Liver (tissue), 9 donors: ENCODE results near the gene CDH24. TPM values are rescaled to one million over a fixed set of nuclear protein-coding genes. Genes with fewer than 3 reads are reported as not detected.
A peak's percentile ranks its signal among the peaks of the same experiment; 100 is the strongest.

Experiments
- DNase-seq: peaks from one replicate; pipeline ENCODE4 v3.0.0-alpha.2; 2017; ENCODE audit warnings: low spot score
- H3K27ac ChIP-seq, 2 donors: one replicate each; pipeline ENCODE4 v1.7.0; 2013; ENCODE audit warnings: inconsistent platforms in 2 of 2, low read length in 2 of 2, control low read depth in 1 of 2, low read depth in 1 of 2, mild to moderate bottlenecking in 1 of 2
- H3K27me3 ChIP-seq, 4 donors: one replicate each; pipeline versions ENCODE4 v1.6.1 to v1.7.0; 2013; ENCODE audit warnings: low read length in 3 of 4, inconsistent platforms in 1 of 4, mild to moderate bottlenecking in 1 of 4, moderate library complexity in 1 of 4; ENCODE audit not compliant: control insufficient read depth in 4 of 4, insufficient read depth in 4 of 4
- H3K36me3 ChIP-seq, 4 donors: one replicate each; pipeline versions ENCODE4 v1.6.1 to v1.7.0; 2013; ENCODE audit warnings: low read length in 3 of 4, mild to moderate bottlenecking in 3 of 4, low read depth in 1 of 4, moderate library complexity in 1 of 4; ENCODE audit not compliant: control insufficient read depth in 4 of 4, insufficient read depth in 3 of 4
- H3K4me1 ChIP-seq, 4 donors: one replicate each; pipeline versions ENCODE4 v1.6.1 to v1.7.0; 2013; ENCODE audit warnings: low read length in 3 of 4, mild to moderate bottlenecking in 3 of 4, moderate library complexity in 1 of 4; ENCODE audit not compliant: control insufficient read depth in 4 of 4, insufficient read depth in 4 of 4
- H3K4me3 ChIP-seq, 3 donors: one replicate each; pipeline versions ENCODE4 v1.6.1 to v1.7.0; 2013; ENCODE audit warnings: low read length in 3 of 3, control low read depth in 1 of 3, low read depth in 1 of 3, mild to moderate bottlenecking in 1 of 3
- H3K9ac ChIP-seq, 2 donors: one replicate each; pipeline ENCODE4 v1.7.0; 2013; ENCODE audit warnings: low read length in 2 of 2, mild to moderate bottlenecking in 2 of 2, moderate library complexity in 2 of 2, control low read depth in 1 of 2, low read depth in 1 of 2
- H3K9me3 ChIP-seq, 4 donors: one replicate each; pipeline versions ENCODE4 v1.6.1 to v1.7.0; 2013; ENCODE audit warnings: low read length in 3 of 4; ENCODE audit not compliant: control insufficient read depth in 4 of 4
- CTCF ChIP-seq: fragments of 150-350 bp; IDR thresholded peaks from 2 replicates; pipeline ENCODE4 v1.5.1; 2017; ENCODE audit warnings: improper control_type of control experiment, low read depth, low read length; ENCODE audit not compliant: missing input control
- EGR1 ChIP-seq, 2 donors: IDR thresholded peaks; 2 replicates each; pipeline ENCODE4 v1.6.1; 2016 to 2018; ENCODE audit warnings: antibody characterized with exemption in 2 of 2, low read depth in 2 of 2
- FOXA1 ChIP-seq: IDR thresholded peaks from 2 replicates; pipeline ENCODE4 v1.6.1; 2016; ENCODE audit warnings: antibody characterized with exemption
- FOXA2 ChIP-seq: IDR thresholded peaks from 2 replicates; pipeline ENCODE4 v1.6.1; 2016; ENCODE audit warnings: antibody characterized with exemption
- GABPA ChIP-seq, 2 donors: IDR thresholded peaks in 1 of 2; conservative IDR thresholded peaks in 1 of 2; 2 replicates each; pipeline ENCODE4 v1.6.1; 2016; ENCODE audit warnings: antibody characterized with exemption in 2 of 2, mild to moderate bottlenecking in 1 of 2, moderate library complexity in 1 of 2
- HNF4A ChIP-seq, 2 donors: conservative IDR thresholded peaks; 2 replicates each; pipeline ENCODE4 v1.6.1; 2016; ENCODE audit warnings: antibody characterized with exemption in 2 of 2, mild to moderate bottlenecking in 2 of 2
- HNF4G ChIP-seq: IDR thresholded peaks from 2 replicates; pipeline ENCODE4 v1.6.1; 2016; ENCODE audit warnings: antibody characterized with exemption
- JUND ChIP-seq, 2 donors: IDR thresholded peaks; 2 replicates each; pipeline ENCODE4 v1.6.1; 2016; ENCODE audit warnings: antibody characterized with exemption in 2 of 2
- MAX ChIP-seq: IDR thresholded peaks from 2 replicates; pipeline ENCODE4 v1.6.1; 2016; ENCODE audit warnings: antibody characterized with exemption
- RAD21 ChIP-seq, 2 donors: IDR thresholded peaks; 2 replicates each; pipeline ENCODE4 v1.6.1; 2016; ENCODE audit warnings: antibody characterized with exemption in 2 of 2, mild to moderate bottlenecking in 2 of 2
- REST ChIP-seq: IDR thresholded peaks from 2 replicates; pipeline ENCODE4 v1.6.1; 2016; ENCODE audit warnings: antibody characterized with exemption, mild to moderate bottlenecking
- RXRA ChIP-seq, 2 donors: IDR thresholded peaks; 2 replicates each; pipeline ENCODE4 v1.6.1; 2017 to 2018; ENCODE audit warnings: antibody characterized with exemption in 2 of 2, mild to moderate bottlenecking in 1 of 2
- SP1 ChIP-seq: IDR thresholded peaks from 2 replicates; pipeline ENCODE4 v1.6.1; 2018; ENCODE audit warnings: antibody characterized with exemption, mild to moderate bottlenecking
- TAF1 ChIP-seq: conservative IDR thresholded peaks from 2 replicates; pipeline ENCODE4 v1.6.1; 2016; ENCODE audit warnings: antibody characterized with exemption, mild to moderate bottlenecking
- YY1 ChIP-seq: IDR thresholded peaks from 2 replicates; pipeline ENCODE4 v1.6.1; 2016; ENCODE audit warnings: antibody characterized with exemption, mild to moderate bottlenecking
- WGBS: extraction: QIAGEN DNeasy Blood & Tissue Kit; methylation state at CpG from one replicate; pipeline ENCODE4 v1.1.7; 2013; 5-methylcytosine and 5-hydroxymethylcytosine counted together
- polyA plus RNA-seq, 2 donors: library from polyadenylated mRNA; stranded (reverse) in 1 of 2; unstranded in 1 of 2; fragments of 200-250 nt in 1 of 2; fragments of >200 nt in 1 of 2; fragmentation: Nextera tagmentation in 1 of 2; extraction: Ambion mirVana in 1 of 2; gene quantifications; one replicate each; pipeline versions ENCODE4 v1.2.1 to v1.2.3, GENCODE V29; 2013 to 2015
- total RNA-seq, 2 donors: library from RNA; depleted of rRNA; stranded (reverse); fragments of >200 nt; gene quantifications; one replicate each; pipeline ENCODE4 v1.2.3, GENCODE V29; 2014
- TF ChIP-seq, protein P1 (sequence below): IDR thresholded peaks from 2 replicates; pipeline ENCODE4 v1.6.1; 2016; ENCODE audit warnings: antibody characterized with exemption
- donor health status: healthy.
- donor health status: healthy.
- donor health status: healthy.
- donor health status: healthy.
- donor health status: healthy.

CDH24 gene
- total and polyA plus RNA-seq, 4 donors = 0.23 to 0.50 (median 0.38) TPM; not detected in 1

- WGBS = under 1% methylated on average over 46 of the region's 46 CpGs
- DNase-seq = no peak
- peak within 1 kb of the TSS; percentile 76 to 100 (median 85) for H3K4me3 ChIP-seq
- peak; percentile 37 to 74 for TF ChIP-seq JUND (IDR thresholded peaks at IDR 0.05)
- TF ChIP-seq RXRA (IDR thresholded peaks at IDR 0.05) = peak; percentile 55 to 71
- TF ChIP-seq YY1 = peak; percentile 92
- peak; percentile 99 for TF ChIP-seq HNF4G
- TF ChIP-seq HNF4A (conservative IDR thresholded peaks at IDR 0.05) = peak; percentile 27 to 28
- TF ChIP-seq TAF1 = peak; percentile 50
- TF ChIP-seq, protein P1, sequence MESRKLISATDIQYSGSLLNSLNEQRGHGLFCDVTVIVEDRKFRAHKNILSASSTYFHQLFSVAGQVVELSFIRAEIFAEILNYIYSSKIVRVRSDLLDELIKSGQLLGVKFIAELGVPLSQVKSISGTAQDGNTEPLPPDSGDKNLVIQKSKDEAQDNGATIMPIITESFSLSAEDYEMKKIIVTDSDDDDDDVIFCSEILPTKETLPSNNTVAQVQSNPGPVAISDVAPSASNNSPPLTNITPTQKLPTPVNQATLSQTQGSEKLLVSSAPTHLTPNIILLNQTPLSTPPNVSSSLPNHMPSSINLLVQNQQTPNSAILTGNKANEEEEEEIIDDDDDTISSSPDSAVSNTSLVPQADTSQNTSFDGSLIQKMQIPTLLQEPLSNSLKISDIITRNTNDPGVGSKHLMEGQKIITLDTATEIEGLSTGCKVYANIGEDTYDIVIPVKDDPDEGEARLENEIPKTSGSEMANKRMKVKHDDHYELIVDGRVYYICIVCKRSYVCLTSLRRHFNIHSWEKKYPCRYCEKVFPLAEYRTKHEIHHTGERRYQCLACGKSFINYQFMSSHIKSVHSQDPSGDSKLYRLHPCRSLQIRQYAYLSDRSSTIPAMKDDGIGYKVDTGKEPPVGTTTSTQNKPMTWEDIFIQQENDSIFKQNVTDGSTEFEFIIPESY = peak; percentile 98
- TF ChIP-seq MAX = peak; percentile 49
- peak; percentile 43 for TF ChIP-seq SP1
- TF ChIP-seq FOXA1 = peak; percentile 27
- no peak for TF ChIP-seq CTCF
- no peak for TF ChIP-seq FOXA2
- TF ChIP-seq EGR1 (IDR thresholded peaks at IDR 0.05; ENCODE audit: low read depth in 2 of 2) = peak; percentile 78 to 87
- TF ChIP-seq REST = peak; percentile 41
- no peak for TF ChIP-seq RAD21 (IDR thresholded peaks at IDR 0.05)
- peak; percentile 74 to 91 for TF ChIP-seq GABPA (IDR thresholded peaks at IDR 0.05 in 1 of 2, conservative IDR thresholded peaks at IDR 0.05 in 1 of 2)
- H3K27me3 ChIP-seq = no peaks in the 10 kb centered on the region
- H3K9ac ChIP-seq = peak within 1 kb of the TSS; percentile 76 to 95
- H3K27ac ChIP-seq = peak within 1 kb of the TSS; percentile 88 to 89
- peaks cover 0 to 20% (median 10%) of the 10 kb centered on the region in 4 donors for H3K4me1 ChIP-seq
- H3K9me3 ChIP-seq = no peaks in the 10 kb centered on the region
- H3K36me3 ChIP-seq = peaks cover 7 to 16% (median 10%) of the 10 kb centered on the region in 4 donors
Observed at GRCh38 chr14:23095196-23096108, 38.1 kb upstream of the CDH24 start, which contains the start of gene C14orf119. C14orf119 (plus strand) TSS chr14:23095505; CDS start chr14:23097659, 2,154 bp downstream.
